HepG2 (cell line): ENCODE data around the gene PDCD1LG2.

Experiments
- CBX2 ChIP-seq, 2 experiments: fragments of 200-600 bp in 1 of 2; sonication (generic); formaldehyde crosslinking in 1 of 2; IDR thresholded peaks; 2 replicates each; pipeline versions ENCODE4 v1.7.0 to v1.8.1; 2018 to 2022; ENCODE audit warnings: low read depth in 2 of 2, low read length in 1 of 2, mild to moderate bottlenecking in 1 of 2, missing genetic modification reagents in 1 of 2
- CTCF ChIP-seq: sonication (generic); formaldehyde crosslinking; IDR thresholded peaks from 2 replicates; pipeline ENCODE4 v1.5.0; 2020; ENCODE audit warnings: mild to moderate bottlenecking, missing genetic modification reagents, moderate library complexity
- DBP ChIP-seq: sonication (generic); formaldehyde crosslinking; IDR thresholded peaks from 2 replicates; pipeline ENCODE4 v1.4.0; 2020; ENCODE audit warnings: missing genetic modification reagents; ENCODE audit errors: not compliant biosample characterization
- EP300 ChIP-seq, 3 experiments: sonication (generic) in 1 of 3; formaldehyde crosslinking in 1 of 3; IDR thresholded peaks; 2 replicates each; pipeline versions ENCODE4 v1.5.1 to v1.6.1; 2011 to 2020; ENCODE audit warnings: low read depth in 2 of 3, low read length in 2 of 3, borderline replicate concordance in 1 of 3, improper control_type of control experiment in 1 of 3, mild to moderate bottlenecking in 1 of 3, missing genetic modification reagents in 1 of 3, moderate library complexity in 1 of 3
- FOXP4 ChIP-seq: sonication (generic); formaldehyde crosslinking; IDR thresholded peaks from 2 replicates; pipeline ENCODE4 v1.4.0; 2020; ENCODE audit warnings: missing genetic modification reagents
- MTA3 ChIP-seq: sonication (generic); formaldehyde crosslinking; IDR thresholded peaks from 2 replicates; pipeline ENCODE4 v1.4.0; 2020; ENCODE audit warnings: missing genetic modification reagents
- NFE2L1 ChIP-seq: sonication (generic); formaldehyde crosslinking; IDR thresholded peaks from 2 replicates; pipeline ENCODE4 v1.4.0; 2020; ENCODE audit warnings: missing genetic modification reagents, mild to moderate bottlenecking, borderline replicate concordance
- NONO ChIP-seq, 2 experiments: fragments of 450-650 bp in 1 of 2; sonication (generic) in 1 of 2; formaldehyde crosslinking in 1 of 2; IDR thresholded peaks in 1 of 2; conservative IDR thresholded peaks in 1 of 2; 2 replicates each; pipeline versions ENCODE4 v1.6.1 to v1.8.0; 2017 to 2022; ENCODE audit warnings: mild to moderate bottlenecking in 1 of 2, missing genetic modification reagents in 1 of 2, moderate library complexity in 1 of 2
- POLR2AphosphoS2 ChIP-seq: IDR thresholded peaks from 2 replicates; pipeline ENCODE4 v1.6.1; 2011; ENCODE audit warnings: low read depth, low read length, improper control_type of control experiment
- RNF219 ChIP-seq: sonication (generic); formaldehyde crosslinking; IDR thresholded peaks from 2 replicates; pipeline ENCODE4 v1.5.0; 2020; ENCODE audit warnings: mild to moderate bottlenecking, missing genetic modification reagents
- ZFP1 ChIP-seq: IDR thresholded peaks from 2 replicates; pipeline ENCODE4 v1.6.1; 2016
- ZNF530 ChIP-seq: sonication (generic); formaldehyde crosslinking; IDR thresholded peaks from 2 replicates; pipeline ENCODE4 v1.5.0; 2020; ENCODE audit warnings: low read depth, mild to moderate bottlenecking, missing genetic modification reagents
- TF ChIP-seq, protein P1 (sequence below): sonication (generic); formaldehyde crosslinking; IDR thresholded peaks from 2 replicates; pipeline ENCODE4 v1.4.0; 2020; ENCODE audit warnings: missing genetic modification reagents
- TF ChIP-seq, protein P2 (sequence below): sonication (generic); formaldehyde crosslinking; IDR thresholded peaks from 2 replicates; pipeline ENCODE4 v1.5.1; 2020; ENCODE audit warnings: missing genetic modification reagents, mild to moderate bottlenecking, borderline replicate concordance

- no peak for TF ChIP-seq POLR2AphosphoS2
- no peak for TF ChIP-seq CTCF (CRISPR knock-in tag)
- no peak for TF ChIP-seq CBX2 (IDR thresholded peaks at IDR 0.05; ENCODE audit: low read depth, low read length)
- TF ChIP-seq CBX2 (CRISPR knock-in tag; IDR thresholded peaks at IDR 0.05; ENCODE audit: low read depth), result no peak
- TF ChIP-seq, protein P1, sequence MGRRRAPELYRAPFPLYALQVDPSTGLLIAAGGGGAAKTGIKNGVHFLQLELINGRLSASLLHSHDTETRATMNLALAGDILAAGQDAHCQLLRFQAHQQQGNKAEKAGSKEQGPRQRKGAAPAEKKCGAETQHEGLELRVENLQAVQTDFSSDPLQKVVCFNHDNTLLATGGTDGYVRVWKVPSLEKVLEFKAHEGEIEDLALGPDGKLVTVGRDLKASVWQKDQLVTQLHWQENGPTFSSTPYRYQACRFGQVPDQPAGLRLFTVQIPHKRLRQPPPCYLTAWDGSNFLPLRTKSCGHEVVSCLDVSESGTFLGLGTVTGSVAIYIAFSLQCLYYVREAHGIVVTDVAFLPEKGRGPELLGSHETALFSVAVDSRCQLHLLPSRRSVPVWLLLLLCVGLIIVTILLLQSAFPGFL (CRISPR knock-in tag), result no peak
- TF ChIP-seq NFE2L1 (CRISPR knock-in tag), result no peak
- TF ChIP-seq ZFP1, result no peak
- TF ChIP-seq, protein P2, sequence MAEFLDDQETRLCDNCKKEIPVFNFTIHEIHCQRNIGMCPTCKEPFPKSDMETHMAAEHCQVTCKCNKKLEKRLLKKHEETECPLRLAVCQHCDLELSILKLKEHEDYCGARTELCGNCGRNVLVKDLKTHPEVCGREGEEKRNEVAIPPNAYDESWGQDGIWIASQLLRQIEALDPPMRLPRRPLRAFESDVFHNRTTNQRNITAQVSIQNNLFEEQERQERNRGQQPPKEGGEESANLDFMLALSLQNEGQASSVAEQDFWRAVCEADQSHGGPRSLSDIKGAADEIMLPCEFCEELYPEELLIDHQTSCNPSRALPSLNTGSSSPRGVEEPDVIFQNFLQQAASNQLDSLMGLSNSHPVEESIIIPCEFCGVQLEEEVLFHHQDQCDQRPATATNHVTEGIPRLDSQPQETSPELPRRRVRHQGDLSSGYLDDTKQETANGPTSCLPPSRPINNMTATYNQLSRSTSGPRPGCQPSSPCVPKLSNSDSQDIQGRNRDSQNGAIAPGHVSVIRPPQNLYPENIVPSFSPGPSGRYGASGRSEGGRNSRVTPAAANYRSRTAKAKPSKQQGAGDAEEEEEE, result no peak
- no peak for TF ChIP-seq NONO (IDR thresholded peaks at IDR 0.05)
- no peak for TF ChIP-seq NONO (CRISPR knock-in tag; conservative IDR thresholded peaks at IDR 0.05)
- no peak for TF ChIP-seq EP300 (IDR thresholded peaks at IDR 0.05; ENCODE audit: low read depth in 2 of 2, low read length in 2 of 2)
- no peak for TF ChIP-seq EP300 (CRISPR knock-in tag; IDR thresholded peaks at IDR 0.05; ENCODE audit: borderline replicate concordance)
- TF ChIP-seq FOXP4 (CRISPR knock-in tag), result no peak
- TF ChIP-seq RNF219 (CRISPR knock-in tag), result no peak
- no peak for TF ChIP-seq MTA3
- no peak for TF ChIP-seq ZNF530
- TF ChIP-seq DBP (CRISPR knock-in tag), result no peak
Measured at GRCh38 chr9:5524090-5524489, 13.8 kb downstream of the PDCD1LG2 start.
